HG03025 (cell line): Measurements from ENCODE around the gene CA4.

ENCODE experiments used
- ATAC-seq: cut with Tn5 transposase; IDR thresholded peaks from one replicate; pipeline ENCODE4 v1.9.1; 2021; ENCODE audit warnings: mild to moderate bottlenecking, moderate library complexity; ENCODE audit not compliant: unreplicated experiment, low FRiP score

Gene CA4

GRCh38 chr17:60153606-60154390 lies 4.0 kb downstream of the CA4 start:
- no peak for ATAC-seq

- ATAC-seq, result no peak
Measured at GRCh38 chr17:60154616-60155426, 5.0 kb downstream of the CA4 start.

- ATAC-seq, result no peak
Measured at GRCh38 chr17:60155427-60155814, 5.6 kb downstream of the CA4 start.

GRCh38 chr17:60155815-60156214 lies 6.0 kb downstream of the CA4 start:
- ATAC-seq, result no peak

DNA sequence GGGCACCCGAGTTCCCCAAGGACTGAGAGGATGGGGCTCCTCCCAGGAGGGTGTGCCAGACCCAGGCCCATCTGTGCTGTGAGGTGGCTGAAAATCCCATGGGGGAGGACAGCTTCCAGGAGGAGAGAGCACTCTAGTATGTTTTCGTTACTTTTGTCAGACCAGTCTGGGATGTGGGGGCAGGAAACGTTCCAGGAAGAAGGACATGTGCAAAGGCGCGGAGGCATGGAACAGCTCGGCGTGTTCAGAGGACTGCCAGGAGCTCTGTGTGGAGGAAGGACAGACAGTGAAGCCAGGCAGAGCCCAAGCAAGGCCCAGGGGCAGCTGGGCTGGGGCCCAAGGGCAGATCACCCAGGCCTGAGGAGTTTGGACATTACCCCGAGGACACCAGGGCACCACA lies 7.0 kb downstream of the CA4 start:
- no peak for ATAC-seq

DNA sequence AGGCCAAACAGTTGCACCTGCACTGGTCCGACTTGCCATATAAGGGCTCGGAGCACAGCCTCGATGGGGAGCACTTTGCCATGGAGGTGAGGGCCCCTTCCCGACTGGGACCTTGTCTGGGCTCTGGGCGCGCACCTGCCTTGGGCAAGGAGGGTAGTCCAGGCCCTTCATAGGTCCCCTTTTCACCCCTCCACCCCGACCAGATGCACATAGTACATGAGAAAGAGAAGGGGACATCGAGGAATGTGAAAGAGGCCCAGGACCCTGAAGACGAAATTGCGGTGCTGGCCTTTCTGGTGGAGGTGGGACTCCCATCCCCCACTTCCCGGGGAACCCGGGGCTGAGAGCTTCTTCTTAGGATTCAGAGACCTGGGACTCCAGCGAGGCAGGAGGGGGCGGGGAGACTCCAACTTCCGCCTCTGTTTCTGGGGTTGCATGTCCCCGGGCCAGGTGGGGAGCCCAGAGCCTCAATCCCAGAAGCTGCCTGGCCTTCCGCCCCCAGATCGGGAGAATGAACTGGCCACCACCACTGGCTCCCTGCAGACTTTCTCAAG lies 7.8 kb downstream of the CA4 start:
- no peak for ATAC-seq

GRCh38 chr17:60158751-60159478 lies 9.1 kb downstream of the CA4 start:
- no peak for ATAC-seq

- no peak for ATAC-seq
Measured at GRCh38 chr17:60159479-60159866, 9.7 kb downstream of the CA4 start.

DNA sequence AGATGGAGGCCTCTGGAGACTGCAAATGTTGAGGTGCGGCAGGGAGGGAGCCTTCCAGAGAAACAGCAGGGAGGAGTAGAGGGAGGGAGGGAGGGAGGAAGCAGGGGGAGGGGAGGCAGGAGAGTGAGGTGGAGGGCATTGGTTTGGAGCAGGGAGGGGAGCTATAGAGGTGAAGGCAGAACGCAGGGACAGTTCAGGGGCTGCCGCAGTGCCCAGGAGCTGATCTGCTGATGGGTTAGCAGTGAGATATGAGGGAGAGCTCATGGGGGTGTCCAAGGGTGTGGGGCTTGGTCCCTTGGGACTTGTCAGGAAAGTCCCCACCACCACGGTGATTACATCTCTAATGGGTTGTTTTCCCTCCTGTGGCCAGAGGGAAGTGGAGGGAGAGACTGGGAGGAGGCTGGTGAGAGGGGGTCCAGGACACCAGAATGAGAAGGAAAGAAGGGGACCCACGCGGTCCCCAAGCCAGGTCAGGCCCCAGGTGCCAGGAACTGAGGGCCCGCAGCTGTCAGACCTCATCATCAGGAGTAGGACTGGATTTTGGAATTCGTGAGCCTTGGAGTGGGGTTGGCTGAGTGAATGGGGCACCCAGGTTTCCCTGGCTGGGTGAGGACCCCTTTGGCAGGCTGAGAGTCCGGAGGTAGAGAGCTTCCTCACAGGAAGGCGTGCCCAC lies 11.2 kb downstream of the CA4 start:
- ATAC-seq, result no peak

GRCh38 chr17:60161598-60162330 lies 12.0 kb downstream of the CA4 start:
- no peak for ATAC-seq

GRCh38 chr17:60163108-60163784 lies 13.5 kb downstream of the CA4 start:
- ATAC-seq, result no peak

DNA sequence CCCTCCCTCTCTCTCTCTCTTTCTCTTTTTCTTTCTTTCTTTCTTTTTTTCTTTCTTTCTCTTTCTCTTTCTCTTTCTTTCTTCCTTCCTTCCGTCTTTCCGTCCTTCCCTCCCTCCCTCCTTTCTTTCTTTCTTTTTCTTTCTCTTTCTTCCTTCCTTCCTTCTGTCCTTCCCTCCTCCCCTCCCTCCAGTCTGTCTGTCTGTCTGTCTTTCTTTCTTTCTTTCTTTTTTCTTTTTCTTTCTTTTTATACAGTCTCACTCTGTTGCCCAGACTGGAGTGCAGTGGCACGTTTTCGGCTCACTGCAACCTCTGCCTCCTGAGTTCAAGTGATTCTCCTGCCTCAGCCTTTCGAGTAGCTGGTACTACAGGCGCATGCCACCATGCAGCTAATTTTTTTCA lies 14.4 kb downstream of the CA4 start:
- ATAC-seq, result no peak

DNA sequence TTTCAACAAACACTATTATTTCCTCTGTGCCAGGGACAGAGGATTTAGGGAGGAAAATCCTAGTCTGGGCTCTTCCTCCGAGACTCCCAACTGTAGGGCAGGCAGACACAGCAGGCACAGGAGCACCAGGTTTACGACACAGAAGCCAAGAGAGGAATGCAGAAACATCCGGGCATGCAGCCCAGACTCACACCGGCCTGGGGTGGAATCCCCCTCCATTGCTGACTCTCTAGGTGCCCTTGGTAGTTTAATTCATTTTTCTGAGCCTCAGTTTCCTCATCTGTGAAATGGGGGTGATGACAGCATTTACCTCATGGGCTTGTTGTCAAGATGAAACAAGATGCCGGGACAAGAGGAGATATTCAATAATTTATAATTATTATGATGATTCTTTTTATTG lies 14.9 kb downstream of the CA4 start:
- ATAC-seq, result no peak

DNA sequence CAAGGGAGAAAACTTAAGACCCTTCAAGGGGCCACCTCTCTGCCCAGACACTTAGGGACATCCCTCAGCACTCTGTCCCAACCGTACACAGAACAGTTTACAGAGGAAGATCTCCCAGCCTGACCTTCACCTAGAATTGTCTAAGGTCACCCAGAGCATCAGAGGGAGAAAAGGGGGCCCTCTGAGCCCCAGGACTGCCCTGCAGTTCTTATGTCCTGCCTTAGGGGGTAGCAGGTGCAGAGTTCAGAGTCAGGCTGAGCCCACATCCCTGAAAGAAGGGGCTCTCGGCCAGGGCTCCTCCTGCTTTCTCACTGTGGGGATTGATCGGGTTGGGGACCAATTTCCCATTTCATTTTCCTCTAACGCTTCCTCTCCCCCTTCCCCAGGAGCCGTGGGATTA lies 15.4 kb downstream of the CA4 start:
- ATAC-seq, result no peak

DNA sequence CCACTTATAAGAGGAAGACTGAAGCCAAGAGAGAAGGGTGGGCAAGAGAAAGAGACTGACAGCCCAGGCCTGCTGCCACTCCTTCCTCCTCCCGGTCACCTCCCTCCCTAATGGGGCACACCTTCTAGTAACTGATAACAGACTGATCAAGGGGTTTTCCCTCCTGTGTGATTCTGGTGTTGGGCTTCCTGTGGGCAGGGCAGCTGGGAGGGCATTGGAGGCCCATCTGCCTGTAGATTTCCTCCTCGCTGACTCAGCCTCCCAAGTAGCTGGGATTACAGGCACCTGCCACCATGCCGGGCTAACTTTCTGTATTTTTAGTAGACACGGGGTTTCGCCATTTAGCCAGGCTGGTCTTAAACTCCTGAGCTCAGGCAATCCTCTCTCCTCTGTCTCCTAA lies 16.2 kb downstream of the CA4 start:
- no peak for ATAC-seq

DNA sequence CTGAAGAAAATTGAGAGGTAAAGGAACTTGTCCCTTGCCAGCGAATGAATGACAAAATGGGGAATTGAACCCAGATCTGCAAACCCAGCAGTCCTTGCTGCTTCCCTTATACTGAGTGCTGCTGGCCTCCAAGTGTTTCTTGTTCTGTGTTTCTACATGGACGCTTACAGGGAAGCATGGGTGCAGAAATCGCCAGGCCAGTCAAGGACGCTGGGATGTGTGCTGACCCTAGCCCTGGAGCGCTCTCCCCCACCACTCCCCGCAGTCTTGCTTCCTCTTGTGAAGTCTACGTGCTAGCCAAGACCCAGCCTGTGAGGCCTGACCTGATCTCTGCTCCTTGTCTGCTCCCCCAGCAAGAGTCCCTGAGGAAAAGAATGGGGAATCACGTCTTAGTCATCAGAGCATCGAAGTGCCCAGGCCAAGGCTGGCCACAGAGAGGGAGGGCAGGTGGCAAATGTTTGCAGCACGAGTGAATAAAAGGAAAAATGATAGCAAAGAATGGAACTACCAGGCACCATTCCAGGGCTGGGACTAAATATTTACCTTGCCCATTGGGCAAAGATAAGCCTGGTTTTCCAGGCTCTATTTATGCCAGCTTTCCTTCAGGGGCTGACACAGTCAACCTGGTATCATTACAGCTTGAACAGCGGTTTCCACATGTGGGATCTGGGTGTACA lies 17.4 kb downstream of the CA4 start:
- ATAC-seq, result no peak

DNA sequence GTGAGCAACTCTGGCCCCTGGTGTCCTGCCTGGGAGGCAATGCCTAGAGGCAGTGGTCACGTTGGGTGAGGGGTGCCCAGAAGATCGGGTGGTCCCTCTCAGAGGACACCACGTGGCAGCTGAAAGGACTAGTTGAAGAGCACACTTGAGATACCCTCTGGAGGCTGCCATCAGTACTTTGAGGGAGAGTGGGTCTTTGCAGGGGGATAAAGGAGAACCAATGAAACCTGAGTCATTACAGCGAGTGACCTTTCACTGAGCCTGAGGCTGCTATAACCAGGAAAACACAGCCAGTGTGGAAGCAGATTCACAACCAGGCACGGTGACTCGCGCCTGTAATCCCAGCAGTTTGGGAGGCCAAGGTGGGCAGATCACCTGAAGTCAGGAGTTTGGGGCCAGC lies 18.9 kb downstream of the CA4 start:
- no peak for ATAC-seq

DNA sequence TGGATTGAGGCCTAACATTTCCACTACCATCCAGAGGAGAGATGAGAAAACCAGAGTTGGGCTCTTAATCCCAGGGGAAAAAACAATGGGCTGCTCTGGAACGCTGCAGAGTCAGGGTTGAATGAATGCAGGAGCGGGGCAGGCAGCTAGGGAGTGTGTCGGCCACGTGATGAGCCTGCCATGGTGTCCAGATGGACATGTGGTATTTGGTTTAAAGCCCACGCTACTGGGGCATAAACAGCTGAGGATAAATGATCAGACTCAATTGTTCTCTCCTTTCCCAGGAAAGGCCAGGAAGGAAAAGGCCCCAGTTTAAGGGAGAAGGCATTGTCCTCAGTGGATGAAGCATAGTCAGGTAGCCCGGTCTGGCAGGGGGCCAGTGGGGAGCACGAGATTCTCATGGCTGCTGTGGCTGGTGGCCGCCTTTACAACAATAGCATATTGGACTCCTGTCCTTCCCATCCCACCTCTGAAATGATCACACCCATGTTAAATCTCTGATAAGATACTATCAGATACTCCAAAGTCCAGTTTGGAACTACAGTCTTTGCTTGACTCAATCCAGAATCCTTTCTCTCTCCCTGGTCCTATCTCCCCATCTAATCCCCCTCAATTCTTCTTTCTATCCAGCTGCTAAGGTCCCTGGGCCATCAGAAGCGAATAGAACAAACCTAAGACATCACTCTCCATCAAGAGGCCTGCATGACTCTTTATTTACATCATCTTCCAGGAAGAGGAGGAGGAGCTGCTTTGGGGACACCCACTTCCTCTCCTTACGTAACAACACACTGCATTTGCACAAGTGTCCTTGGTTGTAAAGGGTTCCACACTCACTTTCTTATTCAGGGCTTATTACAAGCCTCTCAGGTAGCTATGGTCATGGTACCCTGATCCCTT lies 20.4 kb downstream of the CA4 start:
- ATAC-seq, result no peak
